ENCODE data around the gene FAP. TPM values are rescaled to one million over a fixed set of nuclear protein-coding genes. Genes with fewer than 3 reads are reported as not detected.

The FAP gene
- total RNA-seq, 1 experiment from 2014 or later, result not detected

DNA sequence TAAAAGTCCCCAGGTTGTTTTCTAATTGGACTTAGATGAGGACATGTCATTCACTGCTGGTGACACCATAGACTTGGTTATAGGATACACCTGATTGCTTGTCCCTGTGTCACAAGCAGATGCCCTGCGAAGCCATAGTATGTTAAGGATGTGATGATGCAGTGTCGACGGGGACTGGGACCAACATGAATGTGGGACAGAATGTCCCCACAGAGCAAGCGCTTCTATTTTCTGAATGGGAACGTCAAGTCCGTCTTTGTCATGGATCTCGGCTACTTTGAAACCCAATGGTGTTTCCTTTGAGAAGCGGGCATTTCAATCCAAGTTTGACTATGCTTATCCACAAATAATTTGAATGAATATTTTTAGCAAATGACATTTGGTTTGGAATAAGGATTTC is 93.3 kb downstream of the FAP start:
- no peaks in the 10 kb centered on the region for H3K79me2 ChIP-seq (ENCODE audit: low read depth)

DNA sequence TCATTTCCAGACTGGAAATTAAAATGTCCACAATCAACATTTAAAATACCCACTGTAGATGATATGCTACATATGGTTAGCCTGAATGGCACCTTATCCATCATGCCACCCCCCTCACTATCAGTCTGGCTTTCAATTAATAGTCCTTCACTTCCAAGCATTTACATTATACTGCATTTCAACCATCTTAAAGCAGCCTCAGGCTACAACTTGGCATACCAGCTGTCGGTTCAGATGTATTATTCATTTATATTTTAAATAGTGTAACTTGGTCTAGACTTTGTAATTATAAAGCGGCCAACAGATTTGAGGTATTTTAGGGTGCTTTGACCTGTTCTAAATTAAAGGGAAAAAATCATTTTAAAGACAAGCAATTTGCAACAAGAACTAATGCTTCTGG is 93.8 kb downstream of the FAP start:
- ChIA-PET CTCF (interaction anchor here (1.1 kb wide), 1 partner anchor 149 kb away, joined by 3 read pairs; no protein-coding TSS in a partner anchor), POLR2A (ENCODE audit: unreplicated experiment) (no interaction called here)
- no peaks in the 10 kb centered on the region for H3K4me1 ChIP-seq (replicated peaks; ENCODE audit: insufficient read depth)
- no peaks in the 10 kb centered on the region for H3K27me3 ChIP-seq (ENCODE audit: insufficient read depth, low read depth)
- H3K4me2 ChIP-seq, result no peak overlapping the region
- no peaks in the 10 kb centered on the region for H3K9me3 ChIP-seq (ENCODE audit: insufficient read depth, low read depth)
- H4K20me1 ChIP-seq (ENCODE audit: insufficient read depth), result no peaks in the 10 kb centered on the region
- TF ChIP-seq CTCF (conservative IDR thresholded peaks at IDR 0.05) (no peak), EZH2 (IDR thresholded peaks at IDR 0.05; ENCODE audit: low read depth) (no peak)
- no peaks in the 10 kb centered on the region for H3K9me2 ChIP-seq (ENCODE audit: insufficient read depth)
- no peaks in the 10 kb centered on the region for H3K36me3 ChIP-seq (ENCODE audit: low read depth)
- H3F3A ChIP-seq (ENCODE audit: insufficient read depth, low read depth), result no peaks in the 10 kb centered on the region
- no TSS peak for BruUV-seq (replicated peaks)
- no peak for DNase-seq
- H3K27ac ChIP-seq, result no peak overlapping the region
- H2AFZ ChIP-seq, result no peak overlapping the region
- no peaks in the 10 kb centered on the region for H3K79me2 ChIP-seq (ENCODE audit: low read depth)
- intact Hi-C loops (cut with micrococcal nuclease; ENCODE audit: unreplicated experiment), result no loop called here
- H3K4me3 ChIP-seq, result no peak overlapping the region

More for the DNA sequence above, 93.3 kb downstream of the FAP start:
- no peak overlapping the region for H3K4me2 ChIP-seq
- no peak overlapping the region for H3K4me3 ChIP-seq
- H3K36me3 ChIP-seq (ENCODE audit: low read depth), result no peaks in the 10 kb centered on the region
- H2AFZ ChIP-seq, result no peak overlapping the region
- POLR2A ChIA-PET (ENCODE audit: unreplicated experiment), result no interaction called here
- no peaks in the 10 kb centered on the region for H3K9me2 ChIP-seq (ENCODE audit: insufficient read depth)
- H3K27me3 ChIP-seq (ENCODE audit: insufficient read depth, low read depth), result no peaks in the 10 kb centered on the region
- no peaks in the 10 kb centered on the region for H3K9me3 ChIP-seq (ENCODE audit: insufficient read depth, low read depth)
- no TSS peak for BruUV-seq (replicated peaks)
- no peaks in the 10 kb centered on the region for H4K20me1 ChIP-seq (ENCODE audit: insufficient read depth)
- H3F3A ChIP-seq (ENCODE audit: insufficient read depth, low read depth), result no peaks in the 10 kb centered on the region
- no peaks in the 10 kb centered on the region for H3K4me1 ChIP-seq (replicated peaks; ENCODE audit: insufficient read depth)
- no peak overlapping the region for H3K27ac ChIP-seq
- TF ChIP-seq EZH2 (IDR thresholded peaks at IDR 0.05; ENCODE audit: low read depth), result no peak
- TF ChIP-seq CTCF (conservative IDR thresholded peaks at IDR 0.05), result no peak
- CTCF ChIA-PET, result no interaction called here
- no peak for DNase-seq
- intact Hi-C loops (cut with micrococcal nuclease; ENCODE audit: unreplicated experiment), result loop anchor here (5.0 kb wide), 1 partner anchor 72 kb away; no protein-coding TSS in a partner anchor

GRCh38 chr2:162148956-162149355 is 94.3 kb downstream of the FAP start:
- Histone ChIP-seq H3K79me2 (ENCODE audit: low read depth) (no peaks in the 10 kb centered on the region), H3F3A (ENCODE audit: insufficient read depth, low read depth) (no peaks in the 10 kb centered on the region), H3K4me2 (no peak overlapping the region), H3K4me1 (replicated peaks; ENCODE audit: insufficient read depth) (no peaks in the 10 kb centered on the region), H3K4me3 (no peak overlapping the region), H3K9me3 (ENCODE audit: insufficient read depth, low read depth) (no peaks in the 10 kb centered on the region), H3K9me2 (ENCODE audit: insufficient read depth) (no peaks in the 10 kb centered on the region), H2AFZ (no peak overlapping the region), H4K20me1 (ENCODE audit: insufficient read depth) (no peaks in the 10 kb centered on the region), H3K27ac (no peak overlapping the region), H3K36me3 (ENCODE audit: low read depth) (no peaks in the 10 kb centered on the region), H3K27me3 (ENCODE audit: insufficient read depth, low read depth) (no peaks in the 10 kb centered on the region)
- intact Hi-C loops (cut with micrococcal nuclease; ENCODE audit: unreplicated experiment), result no loop called here
- TF ChIP-seq EZH2 (IDR thresholded peaks at IDR 0.05; ENCODE audit: low read depth) (no peak), CTCF (conservative IDR thresholded peaks at IDR 0.05) (no peak)
- ChIA-PET POLR2A (ENCODE audit: unreplicated experiment) (no interaction called here), CTCF (interaction anchor here (0.7 to 1.1 kb wide), 2 partner anchors 149 to 853 kb away, joined by 3 to 6 read pairs; no protein-coding TSS in a partner anchor)
- DNase-seq, result no peak
- no TSS peak for BruUV-seq (replicated peaks)

Measured in PC-9 (cell line).